Liver (tissue), 3 donors: Measurements from ENCODE around the gene FST.

Experiments used
- NR2F2 ChIP-seq: IDR thresholded peaks from 2 replicates; pipeline ENCODE4 v1.6.1; 2016; ENCODE audit warnings: antibody characterized with exemption
- RAD21 ChIP-seq, 2 donors: IDR thresholded peaks; 2 replicates each; pipeline ENCODE4 v1.6.1; 2016; ENCODE audit warnings: antibody characterized with exemption in 2 of 2, mild to moderate bottlenecking in 2 of 2
- SP1 ChIP-seq: IDR thresholded peaks from 2 replicates; pipeline ENCODE4 v1.6.1; 2018; ENCODE audit warnings: antibody characterized with exemption, mild to moderate bottlenecking
- TF ChIP-seq, protein P1 (sequence below): fragments of 150-350 bp; IDR thresholded peaks from 2 replicates; pipeline ENCODE4 v1.5.1; 2017; ENCODE audit warnings: improper control_type of control experiment, low read depth, low read length; ENCODE audit not compliant: missing input control
- TF ChIP-seq, protein P2 (sequence below): IDR thresholded peaks from 2 replicates; pipeline ENCODE4 v1.6.1; 2016; ENCODE audit warnings: antibody characterized with exemption
- TF ChIP-seq, protein P3 (sequence below): IDR thresholded peaks from 2 replicates; pipeline ENCODE4 v1.6.1; 2016; ENCODE audit warnings: antibody characterized with exemption
- TF ChIP-seq, protein P4 (sequence below): IDR thresholded peaks from 2 replicates; pipeline ENCODE4 v1.6.1; 2016; ENCODE audit warnings: antibody characterized with exemption
- TF ChIP-seq, protein P5 (sequence below): IDR thresholded peaks from 2 replicates; pipeline ENCODE4 v1.6.1; 2016; ENCODE audit warnings: antibody characterized with exemption, mild to moderate bottlenecking
- donor health status: healthy.
- donor health status: healthy.

DNA sequence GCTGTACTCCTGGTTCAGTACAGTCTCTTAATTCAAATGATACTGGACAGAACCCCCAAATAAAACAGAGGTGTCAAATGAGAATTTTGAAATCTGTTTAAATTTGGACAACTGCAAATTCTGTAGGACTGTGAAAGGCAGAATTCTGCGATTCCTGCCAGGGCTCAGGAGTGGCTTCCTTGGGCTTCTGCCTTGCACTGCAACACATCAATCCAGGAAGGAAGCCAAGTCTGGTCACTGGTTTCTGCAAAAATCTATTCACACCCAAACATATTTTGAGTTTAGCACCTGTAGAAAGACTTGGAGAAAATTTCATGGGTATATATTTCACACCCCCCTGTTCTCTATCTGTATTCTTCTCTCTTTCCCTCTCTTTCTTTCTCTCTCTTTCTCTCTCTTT lies 37.5 kb upstream of the FST start:
- TF ChIP-seq, protein P1, sequence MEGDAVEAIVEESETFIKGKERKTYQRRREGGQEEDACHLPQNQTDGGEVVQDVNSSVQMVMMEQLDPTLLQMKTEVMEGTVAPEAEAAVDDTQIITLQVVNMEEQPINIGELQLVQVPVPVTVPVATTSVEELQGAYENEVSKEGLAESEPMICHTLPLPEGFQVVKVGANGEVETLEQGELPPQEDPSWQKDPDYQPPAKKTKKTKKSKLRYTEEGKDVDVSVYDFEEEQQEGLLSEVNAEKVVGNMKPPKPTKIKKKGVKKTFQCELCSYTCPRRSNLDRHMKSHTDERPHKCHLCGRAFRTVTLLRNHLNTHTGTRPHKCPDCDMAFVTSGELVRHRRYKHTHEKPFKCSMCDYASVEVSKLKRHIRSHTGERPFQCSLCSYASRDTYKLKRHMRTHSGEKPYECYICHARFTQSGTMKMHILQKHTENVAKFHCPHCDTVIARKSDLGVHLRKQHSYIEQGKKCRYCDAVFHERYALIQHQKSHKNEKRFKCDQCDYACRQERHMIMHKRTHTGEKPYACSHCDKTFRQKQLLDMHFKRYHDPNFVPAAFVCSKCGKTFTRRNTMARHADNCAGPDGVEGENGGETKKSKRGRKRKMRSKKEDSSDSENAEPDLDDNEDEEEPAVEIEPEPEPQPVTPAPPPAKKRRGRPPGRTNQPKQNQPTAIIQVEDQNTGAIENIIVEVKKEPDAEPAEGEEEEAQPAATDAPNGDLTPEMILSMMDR, result no peak
- TF ChIP-seq SP1, result no peak
- TF ChIP-seq, protein P2, sequence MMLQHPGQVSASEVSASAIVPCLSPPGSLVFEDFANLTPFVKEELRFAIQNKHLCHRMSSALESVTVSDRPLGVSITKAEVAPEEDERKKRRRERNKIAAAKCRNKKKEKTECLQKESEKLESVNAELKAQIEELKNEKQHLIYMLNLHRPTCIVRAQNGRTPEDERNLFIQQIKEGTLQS, result no peak
- TF ChIP-seq, protein P3, sequence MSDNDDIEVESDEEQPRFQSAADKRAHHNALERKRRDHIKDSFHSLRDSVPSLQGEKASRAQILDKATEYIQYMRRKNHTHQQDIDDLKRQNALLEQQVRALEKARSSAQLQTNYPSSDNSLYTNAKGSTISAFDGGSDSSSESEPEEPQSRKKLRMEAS, result no peak
- no peak for TF ChIP-seq RAD21 (IDR thresholded peaks at IDR 0.05)
- TF ChIP-seq, protein P4, sequence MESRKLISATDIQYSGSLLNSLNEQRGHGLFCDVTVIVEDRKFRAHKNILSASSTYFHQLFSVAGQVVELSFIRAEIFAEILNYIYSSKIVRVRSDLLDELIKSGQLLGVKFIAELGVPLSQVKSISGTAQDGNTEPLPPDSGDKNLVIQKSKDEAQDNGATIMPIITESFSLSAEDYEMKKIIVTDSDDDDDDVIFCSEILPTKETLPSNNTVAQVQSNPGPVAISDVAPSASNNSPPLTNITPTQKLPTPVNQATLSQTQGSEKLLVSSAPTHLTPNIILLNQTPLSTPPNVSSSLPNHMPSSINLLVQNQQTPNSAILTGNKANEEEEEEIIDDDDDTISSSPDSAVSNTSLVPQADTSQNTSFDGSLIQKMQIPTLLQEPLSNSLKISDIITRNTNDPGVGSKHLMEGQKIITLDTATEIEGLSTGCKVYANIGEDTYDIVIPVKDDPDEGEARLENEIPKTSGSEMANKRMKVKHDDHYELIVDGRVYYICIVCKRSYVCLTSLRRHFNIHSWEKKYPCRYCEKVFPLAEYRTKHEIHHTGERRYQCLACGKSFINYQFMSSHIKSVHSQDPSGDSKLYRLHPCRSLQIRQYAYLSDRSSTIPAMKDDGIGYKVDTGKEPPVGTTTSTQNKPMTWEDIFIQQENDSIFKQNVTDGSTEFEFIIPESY, result no peak
- TF ChIP-seq, protein P5, sequence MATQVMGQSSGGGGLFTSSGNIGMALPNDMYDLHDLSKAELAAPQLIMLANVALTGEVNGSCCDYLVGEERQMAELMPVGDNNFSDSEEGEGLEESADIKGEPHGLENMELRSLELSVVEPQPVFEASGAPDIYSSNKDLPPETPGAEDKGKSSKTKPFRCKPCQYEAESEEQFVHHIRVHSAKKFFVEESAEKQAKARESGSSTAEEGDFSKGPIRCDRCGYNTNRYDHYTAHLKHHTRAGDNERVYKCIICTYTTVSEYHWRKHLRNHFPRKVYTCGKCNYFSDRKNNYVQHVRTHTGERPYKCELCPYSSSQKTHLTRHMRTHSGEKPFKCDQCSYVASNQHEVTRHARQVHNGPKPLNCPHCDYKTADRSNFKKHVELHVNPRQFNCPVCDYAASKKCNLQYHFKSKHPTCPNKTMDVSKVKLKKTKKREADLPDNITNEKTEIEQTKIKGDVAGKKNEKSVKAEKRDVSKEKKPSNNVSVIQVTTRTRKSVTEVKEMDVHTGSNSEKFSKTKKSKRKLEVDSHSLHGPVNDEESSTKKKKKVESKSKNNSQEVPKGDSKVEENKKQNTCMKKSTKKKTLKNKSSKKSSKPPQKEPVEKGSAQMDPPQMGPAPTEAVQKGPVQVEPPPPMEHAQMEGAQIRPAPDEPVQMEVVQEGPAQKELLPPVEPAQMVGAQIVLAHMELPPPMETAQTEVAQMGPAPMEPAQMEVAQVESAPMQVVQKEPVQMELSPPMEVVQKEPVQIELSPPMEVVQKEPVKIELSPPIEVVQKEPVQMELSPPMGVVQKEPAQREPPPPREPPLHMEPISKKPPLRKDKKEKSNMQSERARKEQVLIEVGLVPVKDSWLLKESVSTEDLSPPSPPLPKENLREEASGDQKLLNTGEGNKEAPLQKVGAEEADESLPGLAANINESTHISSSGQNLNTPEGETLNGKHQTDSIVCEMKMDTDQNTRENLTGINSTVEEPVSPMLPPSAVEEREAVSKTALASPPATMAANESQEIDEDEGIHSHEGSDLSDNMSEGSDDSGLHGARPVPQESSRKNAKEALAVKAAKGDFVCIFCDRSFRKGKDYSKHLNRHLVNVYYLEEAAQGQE, result no peak
- no peak for TF ChIP-seq NR2F2
